Stimulated activated CD8-positive, alpha-beta memory T cell treated with anti-CD3 and anti-CD28 coated beads, Interleukin-2, amount 100 ng/mL, for 48 hours (primary cell): ENCODE data around the gene NBAS.
"Not testable (repeated sequence)": the region's sequence is repeated elsewhere in the genome, so short reads cannot be mapped to it uniquely, and the experiment has no call there.

ENCODE experiments used
- DNase-seq, 2 donors: peaks; one replicate each; pipeline ENCODE4 v3.0.0-alpha.2; 2020; ENCODE audit warnings: low read depth in 2 of 2

The NBAS gene

DNA sequence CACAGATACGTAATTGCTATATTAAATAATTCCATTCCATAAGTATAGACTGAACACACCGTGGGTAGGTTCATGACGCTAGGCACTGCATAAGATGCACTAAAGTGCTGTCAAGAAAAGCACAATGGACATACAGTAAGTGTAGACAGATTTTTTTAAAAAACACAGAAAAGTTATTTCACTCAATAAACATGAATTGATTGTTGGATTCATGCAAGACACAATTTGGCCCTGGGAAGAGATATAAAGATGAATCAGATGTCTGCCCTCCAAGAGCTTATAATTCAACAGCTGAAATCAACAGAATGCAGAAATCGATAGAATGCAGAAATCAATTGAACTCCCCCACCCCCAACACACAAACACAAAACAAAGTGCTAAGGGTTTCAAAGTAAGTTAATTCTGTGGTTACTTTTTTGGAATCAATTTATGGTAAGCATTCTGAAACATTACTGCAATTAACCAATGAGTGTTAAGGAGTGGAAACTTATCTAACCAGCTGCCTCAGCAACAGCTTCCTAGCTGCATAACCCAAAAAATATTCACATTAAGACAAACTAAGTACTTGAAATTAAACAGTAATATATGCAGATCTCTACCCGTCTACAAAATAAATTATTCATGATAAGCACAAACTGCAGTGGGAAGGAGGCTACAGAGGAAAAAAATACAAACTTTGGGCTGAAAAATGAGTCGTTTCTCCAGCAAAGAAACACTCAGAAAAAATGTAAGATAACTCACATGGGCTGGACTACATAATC, 1.6 kb downstream of the NBAS start:
- DNase-seq = no peak

DNA sequence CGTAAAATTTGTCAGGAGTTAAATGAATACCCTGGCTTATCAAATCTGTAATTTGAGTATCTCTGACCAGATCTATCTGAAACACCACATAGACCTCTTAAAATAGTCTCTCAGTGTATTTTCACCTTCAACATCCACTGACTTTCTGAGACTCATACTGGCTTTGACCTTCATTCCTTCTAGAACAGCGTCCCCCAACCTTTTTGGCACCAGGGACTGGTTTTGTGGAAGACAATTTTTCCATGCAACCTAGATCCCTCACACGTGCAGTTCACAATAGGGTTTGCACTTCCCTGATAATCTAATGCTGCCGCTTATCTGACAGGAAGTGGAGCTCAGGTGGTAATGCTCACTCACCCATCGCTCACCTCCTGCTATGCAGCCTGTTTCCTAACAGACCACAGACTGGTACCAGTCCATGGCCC, 3.2 kb downstream of the NBAS start:
- DNase-seq = no peak

DNA sequence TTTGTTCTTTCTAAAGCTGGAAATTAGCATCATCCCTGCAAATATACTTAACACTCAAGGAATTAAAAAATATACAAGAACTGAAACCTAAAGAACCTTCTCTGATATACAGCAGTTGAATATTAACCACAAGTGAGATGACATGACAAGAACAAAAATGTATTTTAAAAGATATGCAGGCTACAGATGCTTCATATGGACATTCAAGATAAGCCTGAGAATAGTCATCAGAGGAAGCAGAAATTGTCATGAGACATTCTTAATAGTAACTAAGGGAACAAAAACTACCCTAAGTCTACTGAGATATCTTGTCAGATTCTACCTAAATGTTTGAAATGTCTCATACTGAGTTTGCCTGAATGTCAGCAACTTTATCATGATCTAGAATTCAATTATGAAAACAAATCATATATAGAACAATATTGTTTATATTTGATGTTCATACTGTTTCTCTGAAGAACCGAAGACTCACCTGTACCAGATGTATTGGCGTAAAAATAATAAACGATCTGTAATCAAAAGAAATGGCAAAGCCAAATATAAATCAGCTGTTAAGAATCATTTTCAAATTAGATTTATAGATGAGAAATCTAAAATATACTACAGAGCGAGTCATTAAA, 4.7 kb downstream of the NBAS start:
- DNase-seq = no peak

DNA sequence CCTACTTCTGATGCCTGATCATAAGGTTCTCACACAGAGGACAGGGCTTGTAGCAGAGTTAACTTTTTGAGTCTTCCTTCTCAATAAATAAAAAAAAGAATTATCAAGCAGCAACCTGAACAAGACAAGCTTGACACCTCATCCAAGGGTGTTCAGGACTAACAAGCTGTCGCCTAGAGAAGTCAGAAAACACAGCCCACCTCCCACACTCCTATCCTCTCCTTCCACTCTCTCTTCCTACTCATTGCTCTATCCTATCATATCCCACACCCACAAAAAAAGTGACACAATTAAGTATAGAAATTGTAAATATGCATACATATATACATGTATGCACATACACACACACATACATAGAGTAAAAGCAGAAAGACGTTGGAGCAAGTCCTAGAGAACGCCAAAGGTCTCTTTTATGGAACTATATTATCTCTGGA, 5.4 kb downstream of the NBAS start:
- DNase-seq = no peak

DNA sequence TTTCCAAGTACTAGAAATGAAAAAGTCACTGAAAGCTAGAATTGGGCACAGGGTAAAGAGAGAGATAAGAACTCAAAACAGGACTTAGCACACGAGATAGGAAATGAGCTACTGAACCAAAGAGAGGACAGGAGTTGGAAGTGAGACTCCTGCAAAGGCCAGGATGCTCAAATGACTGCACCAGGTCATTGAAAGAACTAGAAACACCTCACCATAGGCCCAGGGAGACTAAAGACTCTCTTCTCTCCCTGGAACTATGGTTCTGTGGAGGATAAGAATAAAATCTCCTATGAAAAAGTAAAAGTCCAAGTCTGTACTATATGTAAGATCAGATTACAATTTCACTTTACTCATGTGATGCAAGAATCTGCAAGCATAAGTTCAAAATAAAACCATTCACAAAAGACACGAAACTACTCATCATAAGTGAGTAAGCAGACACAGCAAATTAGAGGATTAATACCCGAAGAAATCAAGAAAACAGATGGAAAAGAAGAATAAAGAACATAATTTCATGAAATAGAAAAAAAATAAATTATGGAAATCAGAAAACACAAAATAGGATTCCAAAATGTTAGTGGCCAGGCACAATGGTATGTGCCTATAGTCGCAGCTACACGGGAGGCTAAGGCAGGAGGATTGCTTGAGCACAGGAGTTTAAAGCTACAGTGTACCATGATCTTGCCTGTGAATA, 6.5 kb downstream of the NBAS start:
- no peak for DNase-seq

DNA sequence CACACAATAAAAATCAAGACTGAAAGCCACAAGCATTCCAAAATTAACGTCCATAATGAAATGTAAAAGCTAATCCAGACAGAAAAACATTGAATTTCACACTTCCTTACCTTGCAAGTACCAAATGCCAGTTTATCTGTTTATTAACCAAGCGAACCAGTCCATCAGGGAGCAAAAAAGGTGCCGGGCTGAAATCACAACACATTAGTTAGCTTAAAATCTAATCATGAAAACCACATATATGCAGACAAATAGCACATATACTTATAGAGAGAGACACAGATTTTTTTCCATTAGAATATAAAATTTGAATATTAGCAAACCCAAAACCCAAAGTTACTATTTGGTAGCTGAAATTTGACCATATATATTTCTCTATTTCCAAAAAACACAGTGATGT, 7.2 kb downstream of the NBAS start:
- DNase-seq = no peak

DNA sequence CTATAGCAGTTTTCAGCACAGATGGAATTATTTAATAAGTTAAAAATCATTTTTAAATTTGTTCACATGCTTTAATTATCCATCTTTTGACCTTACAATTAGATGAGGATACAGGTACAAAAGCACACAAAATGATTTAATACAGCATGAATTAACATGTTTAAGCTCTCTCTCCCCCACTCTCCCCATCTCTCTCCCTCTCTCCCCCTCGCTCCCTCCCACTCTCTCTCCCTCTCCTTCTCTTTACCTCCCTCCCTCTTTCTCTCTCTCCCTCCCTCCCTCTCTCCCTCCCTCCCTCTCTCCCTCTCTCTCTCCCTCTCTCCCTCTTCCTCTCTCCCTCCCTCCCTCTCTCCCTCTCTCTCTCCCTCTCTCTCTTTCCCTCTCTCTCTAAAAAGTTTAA, 7.6 kb downstream of the NBAS start:
- no peak for DNase-seq

DNA sequence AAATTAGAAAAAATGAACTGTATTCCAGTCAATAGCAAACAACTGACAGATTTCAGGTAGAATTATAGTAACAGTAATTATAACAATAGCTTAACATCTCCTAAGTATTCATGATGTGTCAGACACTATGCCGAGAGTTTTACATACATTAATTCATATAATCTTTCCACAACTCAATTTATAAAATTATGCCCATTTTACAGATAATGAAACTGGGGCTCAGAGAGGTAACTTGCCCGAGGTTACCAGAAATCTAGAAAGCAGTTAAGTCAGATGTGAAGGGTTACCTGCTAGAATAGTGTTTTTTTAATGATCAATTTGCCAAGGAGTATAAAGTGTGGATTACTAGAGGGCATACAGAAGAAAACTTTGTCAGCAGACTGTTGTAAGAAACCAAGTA, 12.2 kb downstream of the NBAS start:
- DNase-seq = no peak

DNA sequence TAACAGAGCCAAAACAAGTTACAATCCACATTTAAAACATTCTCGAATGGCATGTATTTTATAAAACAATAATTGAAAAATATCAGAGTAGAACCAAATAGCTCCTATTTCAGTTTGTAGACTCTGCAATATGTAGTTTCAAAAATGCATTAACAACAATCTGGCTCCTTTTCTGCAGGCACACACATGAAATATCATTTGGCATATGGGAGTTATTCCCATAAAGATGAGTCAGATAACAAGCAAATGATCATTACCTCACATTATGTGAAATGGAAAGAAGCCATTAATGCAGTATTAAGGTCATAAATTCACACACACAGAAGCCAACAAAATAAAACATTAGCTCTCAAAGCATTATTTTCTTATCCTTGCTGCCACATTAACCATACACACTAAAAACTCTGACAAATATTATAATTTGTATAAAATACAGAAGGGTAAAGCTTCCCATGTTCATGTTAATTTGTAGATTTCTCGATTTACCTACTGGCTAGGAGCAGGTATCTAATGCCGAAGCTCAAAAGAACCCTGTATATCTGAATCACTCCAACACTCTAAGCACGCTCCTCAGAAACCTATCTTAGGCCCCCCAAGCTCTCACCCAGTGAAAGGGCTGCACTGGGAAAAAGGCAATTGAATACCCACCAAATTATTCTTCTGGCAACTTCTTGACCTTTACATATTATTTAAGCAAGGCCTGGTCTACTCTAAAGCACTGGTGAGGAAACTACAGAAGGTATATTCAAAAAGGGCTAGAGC, 13.8 kb downstream of the NBAS start:
- DNase-seq = no peak

DNA sequence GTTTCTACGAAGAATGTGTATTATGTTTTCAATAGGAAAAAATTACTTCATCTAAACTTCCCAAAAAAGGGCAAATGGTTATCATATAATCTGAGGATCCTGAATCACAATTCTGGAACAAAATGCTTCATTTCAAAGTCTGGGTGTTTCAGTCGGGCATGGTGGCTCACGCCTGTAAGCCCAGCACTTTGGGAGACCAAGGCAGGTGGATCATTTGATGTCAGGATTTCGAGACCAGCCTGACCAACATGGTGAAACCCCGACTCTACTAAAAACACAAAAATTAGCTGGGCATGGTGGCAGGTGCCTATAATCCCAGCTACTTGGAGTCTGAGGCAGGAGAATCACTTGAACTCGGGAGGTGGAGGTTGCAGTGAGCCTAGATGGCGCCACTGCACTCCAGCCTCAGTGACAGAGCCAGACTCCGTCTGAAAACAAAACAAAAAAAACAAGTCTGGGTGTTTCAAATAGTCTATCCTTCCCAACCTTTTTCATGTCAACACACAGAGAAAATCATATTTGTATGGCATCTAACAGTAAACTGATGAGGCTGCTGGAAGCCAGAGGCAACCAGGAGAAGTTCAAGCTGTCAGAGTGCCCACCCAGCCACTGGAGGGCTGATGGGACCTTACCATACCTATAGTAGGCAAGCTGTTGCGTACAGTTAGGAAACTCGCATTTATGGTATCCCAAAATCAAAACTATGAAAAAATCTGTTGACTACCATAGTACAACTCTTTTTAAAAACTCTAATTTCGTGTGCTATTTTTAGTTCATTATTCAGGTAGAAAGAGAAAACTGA, 14.6 kb downstream of the NBAS start:
- no peak for DNase-seq

DNA sequence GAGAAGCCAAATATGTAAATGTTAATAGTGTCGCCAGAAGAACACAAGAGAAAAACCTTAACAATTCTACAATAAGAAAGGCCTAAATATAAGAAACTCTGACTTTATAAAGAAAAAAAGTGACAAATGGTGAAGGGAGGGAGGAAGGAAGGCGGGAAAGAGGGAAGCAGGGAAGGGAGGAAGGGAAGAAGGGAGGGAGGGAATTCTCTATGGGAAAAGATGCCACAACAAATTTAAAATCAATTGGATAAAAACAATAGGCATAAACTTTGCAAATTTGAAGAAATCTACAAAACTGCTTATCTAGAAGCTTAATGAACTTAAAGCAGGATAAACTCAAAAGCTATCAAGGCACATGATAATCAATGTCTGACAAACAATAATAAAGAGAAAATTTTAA, 16.9 kb downstream of the NBAS start:
- DNase-seq = no peak

DNA sequence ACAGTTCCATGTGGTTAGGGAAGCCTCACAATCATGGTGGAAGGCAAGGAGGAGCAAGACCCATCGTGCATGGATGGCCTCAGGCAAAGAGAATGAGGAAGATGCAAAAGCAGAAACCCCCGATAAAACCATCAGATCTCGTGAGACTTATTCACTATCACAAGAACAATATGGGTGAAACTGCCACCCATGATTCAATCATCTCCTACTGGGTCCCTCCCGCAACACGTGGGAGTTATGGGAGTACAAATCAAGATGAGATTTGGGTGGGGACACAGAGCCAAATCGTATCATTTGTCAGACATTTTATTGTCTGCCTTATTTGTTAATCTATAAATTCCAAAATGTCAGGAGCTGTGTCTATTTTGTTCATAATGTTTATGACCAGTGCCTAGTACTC, 17.6 kb downstream of the NBAS start:
- no peak for DNase-seq

DNA sequence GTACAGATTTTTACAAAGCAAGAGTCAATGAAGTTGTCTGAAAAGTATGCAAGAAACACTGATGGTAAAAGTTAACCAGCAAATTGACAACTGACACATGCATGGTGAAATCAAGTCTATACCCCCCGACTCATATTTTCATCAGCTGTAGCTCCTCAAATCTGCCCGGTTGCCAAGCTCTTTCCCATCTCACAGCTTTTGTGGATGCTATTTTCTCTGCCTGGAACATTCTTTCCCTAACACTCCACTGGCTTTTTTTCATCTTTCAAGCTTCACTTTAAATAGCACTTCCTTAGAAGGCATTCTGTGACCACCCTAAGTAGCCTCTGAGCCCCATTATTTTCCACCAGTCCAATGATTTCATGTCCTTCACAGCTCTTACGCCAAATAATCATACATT, 18.1 kb downstream of the NBAS start:
- no peak for DNase-seq

DNA sequence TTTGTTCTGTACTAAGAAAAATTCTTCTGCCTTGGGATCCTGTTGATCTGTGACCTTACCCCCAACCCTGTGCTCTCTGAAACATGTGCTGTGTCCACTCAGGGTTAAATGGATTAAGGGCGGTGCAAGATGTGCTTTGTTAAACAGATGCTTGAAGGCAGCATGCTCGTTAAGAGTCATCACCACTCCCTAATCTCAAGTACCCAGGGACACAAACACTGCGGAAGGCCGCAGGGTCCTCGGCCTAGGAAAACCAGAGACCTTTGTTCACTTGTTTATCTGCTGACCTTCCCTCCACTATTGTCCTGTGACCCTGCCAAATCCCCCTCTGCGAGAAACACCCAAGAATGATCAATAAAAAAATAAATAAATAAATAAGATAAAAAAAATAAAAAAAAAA, 18.9 kb downstream of the NBAS start:
- not testable (repeated sequence) for DNase-seq

DNA sequence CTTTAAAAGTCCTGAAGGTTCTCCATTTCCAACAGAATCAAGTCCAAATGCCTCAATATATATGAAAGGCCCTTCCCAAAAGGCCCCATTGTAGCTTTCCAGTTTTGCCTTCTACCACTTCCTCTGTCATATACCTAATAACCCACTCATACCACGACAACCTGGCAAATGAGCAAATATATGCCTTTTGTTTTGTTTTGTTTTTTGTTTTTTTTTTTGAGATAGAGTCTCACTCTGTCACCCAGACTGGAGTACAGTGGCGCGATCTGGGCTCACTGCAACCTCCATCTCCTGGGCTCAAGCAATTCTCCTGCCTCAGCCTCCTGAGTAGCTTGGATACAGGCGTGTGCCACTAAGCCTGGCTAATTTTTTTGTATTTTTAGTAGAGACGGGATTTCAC, 20.6 kb downstream of the NBAS start:
- DNase-seq = not testable (repeated sequence)

DNA sequence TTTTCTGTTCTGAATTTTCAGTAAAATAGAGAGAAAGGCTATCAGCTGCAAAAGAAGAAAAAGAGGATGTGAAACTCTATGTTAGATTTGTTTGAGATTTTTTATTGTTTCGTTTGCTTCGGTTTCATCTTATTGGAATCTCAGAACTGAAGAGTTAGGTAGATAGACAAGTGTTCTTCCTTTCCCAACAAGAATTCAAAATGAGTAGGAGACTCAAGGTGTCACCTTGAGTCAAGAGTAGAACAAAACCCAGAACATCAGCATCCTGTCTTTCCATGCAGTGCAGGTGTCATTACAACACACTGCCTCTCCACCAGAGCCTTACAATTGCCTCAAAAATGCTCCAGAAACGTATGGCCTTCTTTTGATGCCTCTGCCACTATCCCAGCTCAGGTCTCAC, 21.1 kb downstream of the NBAS start:
- no peak for DNase-seq

DNA sequence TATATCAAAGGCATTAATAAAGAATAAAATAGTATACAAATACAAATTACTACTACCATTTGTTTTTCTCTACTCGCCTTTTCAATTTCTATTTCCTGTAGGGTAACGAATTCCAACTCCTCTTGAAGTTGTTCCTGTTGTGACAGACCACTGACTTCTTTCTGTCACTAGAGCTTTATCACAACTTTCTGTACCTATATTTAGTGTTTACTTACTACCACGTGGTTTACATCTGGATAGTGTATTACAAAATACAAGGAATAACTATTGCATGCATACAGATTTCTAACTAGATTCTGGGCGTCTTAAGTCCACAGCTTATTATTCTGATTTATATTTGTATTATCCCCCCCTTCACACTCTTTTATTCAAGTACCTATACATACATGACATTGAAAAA, 22.3 kb downstream of the NBAS start:
- DNase-seq = no peak

DNA sequence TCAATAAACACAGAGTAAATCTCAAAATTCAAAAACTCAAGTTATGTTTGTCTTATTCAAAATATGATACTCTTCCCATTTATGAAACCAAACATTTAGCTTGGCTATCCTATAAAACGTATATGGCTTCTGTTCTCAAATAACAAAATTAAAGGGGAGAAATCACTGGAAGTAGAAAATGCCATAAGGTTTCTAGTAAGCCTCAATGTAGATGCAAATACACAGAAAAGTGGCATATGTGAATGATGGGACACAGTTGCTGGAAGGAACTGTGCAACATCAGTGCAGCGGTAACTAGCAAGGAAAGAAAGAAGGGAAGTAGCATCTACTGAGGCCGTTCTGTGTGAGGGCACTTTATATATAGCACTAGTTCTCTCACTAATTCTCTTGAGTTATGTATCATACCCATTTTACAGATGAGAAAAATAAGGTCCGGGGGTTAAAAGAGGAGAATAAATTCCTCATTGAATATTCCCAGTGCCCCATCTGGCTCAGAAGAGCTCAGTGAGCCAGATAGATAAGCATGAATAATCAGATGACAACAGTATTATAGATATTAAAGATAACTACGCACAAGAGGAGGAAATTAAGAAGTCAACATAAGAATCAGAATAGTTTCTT, 27.2 kb downstream of the NBAS start:
- DNase-seq = no peak

DNA sequence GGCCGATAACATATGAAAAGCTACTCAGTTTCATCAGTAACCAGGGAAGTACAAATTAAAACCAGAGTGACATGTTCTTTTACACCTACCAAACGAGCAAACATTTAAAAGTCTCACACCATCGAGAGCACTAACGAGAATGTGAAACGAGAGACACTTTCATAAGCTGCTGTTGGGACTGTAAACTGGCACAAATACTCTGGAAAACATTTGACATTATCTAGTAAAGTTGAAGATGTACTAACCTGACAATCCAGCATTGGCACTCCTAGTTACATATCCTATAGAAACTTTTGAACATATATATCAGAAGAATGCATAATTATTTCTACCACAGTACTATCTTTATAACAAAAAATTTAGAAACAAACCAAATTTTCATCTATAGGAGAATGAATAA, 28.1 kb downstream of the NBAS start:
- no peak for DNase-seq

DNA sequence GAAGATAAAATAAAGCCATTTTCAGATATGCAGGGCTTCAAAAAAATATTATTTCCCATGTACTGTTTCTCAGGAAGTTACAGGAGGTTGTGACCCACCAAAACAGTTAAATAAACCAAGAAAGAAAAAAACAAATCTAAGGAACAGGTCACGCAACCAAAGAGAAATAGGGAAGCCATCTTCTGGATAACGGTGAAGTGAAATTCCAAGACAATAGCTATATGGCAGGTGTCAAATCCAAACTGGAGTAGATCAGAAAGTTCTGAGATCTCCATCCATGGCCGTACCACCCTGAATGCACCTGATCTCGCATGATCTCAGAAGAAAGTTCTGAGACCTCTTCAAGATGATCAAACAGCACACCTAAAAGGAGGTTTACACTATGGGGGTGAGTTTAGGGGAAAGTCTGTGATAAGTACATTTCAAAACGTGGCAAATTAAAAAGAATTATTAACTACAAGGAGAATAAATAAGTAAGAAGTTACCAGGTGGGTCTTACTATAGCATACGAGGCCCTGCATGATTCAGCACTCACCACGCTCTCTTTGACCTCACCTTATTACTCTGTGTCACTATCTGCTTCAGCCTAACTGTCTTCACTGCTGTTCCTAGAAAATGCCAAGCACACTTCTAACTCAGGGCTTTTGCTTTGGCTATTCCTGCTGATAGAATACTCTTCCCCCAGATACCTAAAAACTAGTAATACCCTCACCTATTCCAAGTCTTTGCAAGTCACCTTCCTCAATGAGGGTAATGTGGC, 29.9 kb downstream of the NBAS start:
- no peak for DNase-seq
